Measurements from ENCODE around the gene EEF2K. TPM values are rescaled to one million over a fixed set of nuclear protein-coding genes. Genes with fewer than 3 reads are reported as not detected.

EEF2K gene
- total RNA-seq, 4 donors from 2014 or later, result 10.6 to 26.9 (median 16.2) TPM

DNA sequence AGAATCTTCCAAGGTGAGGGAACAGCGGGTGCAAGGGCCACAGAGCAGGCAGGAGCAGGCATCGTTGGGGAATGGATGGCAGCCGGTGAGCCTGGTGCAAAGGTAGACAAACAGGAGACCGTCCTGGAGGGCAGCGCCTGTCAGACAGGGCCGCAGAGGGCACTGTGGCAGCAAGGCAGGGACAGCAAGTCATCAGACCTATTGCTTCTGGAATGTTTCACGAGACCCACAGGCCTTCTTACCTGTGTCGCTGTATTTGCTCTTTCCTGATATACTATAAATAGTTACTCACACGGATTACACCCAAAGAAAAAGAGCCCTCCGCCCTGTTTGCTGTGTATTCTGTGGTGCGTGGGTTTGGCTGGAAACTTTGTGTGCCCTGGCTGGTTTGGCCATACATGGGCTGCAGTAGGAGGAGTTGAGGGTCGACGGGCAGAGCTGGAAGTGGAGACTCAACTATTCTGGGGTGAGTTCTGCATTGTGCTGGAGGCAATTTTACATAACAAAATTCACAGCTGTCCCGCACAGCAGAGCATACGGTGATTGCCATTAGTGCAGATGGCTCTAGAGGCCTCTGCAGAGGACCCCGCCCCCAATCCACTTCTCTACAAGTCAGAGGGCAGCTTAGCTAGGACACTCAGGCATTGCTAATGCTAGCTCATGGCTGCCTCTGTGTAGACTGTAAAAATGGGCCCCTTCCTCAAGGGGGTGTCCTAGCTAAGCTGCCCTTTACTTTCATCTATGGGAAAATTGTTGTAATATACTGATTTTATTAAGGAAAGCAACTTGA, 72.6 kb downstream of the EEF2K start:
- Histone ChIP-seq H3K27ac (no peak overlapping the region), H3K9me3 (no peaks in the 10 kb centered on the region), H3K4me3 (no peak overlapping the region), H3K36me3 (peaks cover 18 to 99% (median 40%) of the 10 kb centered on the region in 3 donors), H3K4me1 (peaks cover 0 to 1% (median 0%) of the 10 kb centered on the region in 3 donors), H3K27me3 (no peaks in the 10 kb centered on the region)
- TF ChIP-seq POLR2A (IDR thresholded peaks at IDR 0.05), result no peak
- TF ChIP-seq CTCF (IDR thresholded peaks at IDR 0.05), result no peak
- no peak for DNase-seq
- intact Hi-C loops (cut with DNase I), result no loop called here
- WGBS, 2 donors, result 89 to 90% methylated on average over 10 to 14 of the region's 16 CpGs

DNA sequence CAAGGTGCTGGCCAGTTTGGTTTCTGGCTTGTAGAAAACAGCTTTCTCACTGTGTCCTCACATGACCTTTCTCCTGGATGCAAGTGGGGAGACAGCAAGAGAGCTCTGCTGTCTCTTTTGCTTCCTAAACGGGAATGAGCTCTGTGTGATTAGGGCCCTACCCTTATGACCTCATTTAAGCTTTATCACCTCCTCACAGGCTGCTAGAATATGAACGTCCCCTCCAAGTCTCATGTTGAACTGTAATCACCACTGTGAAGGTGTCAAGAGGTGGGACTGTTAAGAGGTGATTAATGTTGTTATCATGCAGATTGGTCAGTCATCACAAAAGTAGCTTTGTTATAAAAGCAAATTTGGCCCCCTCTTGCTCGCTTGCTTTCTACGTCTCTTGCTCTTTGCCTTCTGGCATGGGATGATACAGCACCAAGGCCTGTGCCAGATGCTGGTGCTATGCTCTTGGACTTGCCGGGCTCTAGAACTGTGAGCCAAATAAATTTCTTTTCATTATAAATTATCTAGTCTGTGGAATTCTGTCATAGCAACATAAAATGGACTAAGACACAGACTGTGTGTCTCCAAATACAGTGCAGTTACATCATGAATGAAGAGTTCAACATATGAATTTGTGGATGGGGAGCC, 76.3 kb downstream of the EEF2K start:
- TF ChIP-seq CTCF (IDR thresholded peaks at IDR 0.05) (no peak), POLR2A (IDR thresholded peaks at IDR 0.05) (no peak)
- WGBS, 2 donors, result 84 to 88% methylated on average over 4 to 5 of the region's 5 CpGs
- no peak overlapping the region for H3K27ac ChIP-seq
- peaks cover 20 to 93% (median 42%) of the 10 kb centered on the region in 3 donors for H3K36me3 ChIP-seq
- intact Hi-C loops (cut with DNase I), result no loop called here
- no peaks in the 10 kb centered on the region for H3K27me3 ChIP-seq
- H3K4me3 ChIP-seq, result no peak overlapping the region
- peaks cover 0 to 12% (median 0%) of the 10 kb centered on the region in 3 donors for H3K4me1 ChIP-seq
- no peaks in the 10 kb centered on the region for H3K9me3 ChIP-seq
- DNase-seq, result no peak

DNA sequence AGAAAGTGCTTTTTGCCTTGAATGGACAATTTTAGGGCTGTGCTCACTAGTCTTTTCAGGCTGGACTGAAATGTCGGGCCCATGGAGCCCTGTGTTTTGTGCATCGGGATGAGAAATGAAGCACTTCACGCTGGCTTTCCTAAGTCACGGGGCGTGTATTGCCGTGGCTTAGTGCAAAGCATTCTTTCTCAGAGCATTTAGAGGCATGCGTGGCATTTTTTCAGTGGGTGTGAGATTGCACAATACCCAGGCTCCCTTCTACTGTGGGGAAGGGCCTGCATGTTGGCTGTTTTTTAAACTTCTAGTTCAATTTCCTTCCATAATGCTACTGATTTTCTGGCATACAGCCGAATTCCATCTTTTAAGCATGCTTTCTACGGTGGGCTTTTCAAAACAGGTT, 78.6 kb downstream of the EEF2K start:
- H3K27ac ChIP-seq, result peak overlapping the region in 1 of 4 donors; percentile 19
- H3K9me3 ChIP-seq, result no peaks in the 10 kb centered on the region
- intact Hi-C loops (cut with DNase I), result no loop called here
- TF ChIP-seq CTCF (IDR thresholded peaks at IDR 0.05) (no peak), POLR2A (IDR thresholded peaks at IDR 0.05) (no peak)
- no peaks in the 10 kb centered on the region for H3K27me3 ChIP-seq
- H3K4me1 ChIP-seq, result peaks cover 0 to 12% (median 0%) of the 10 kb centered on the region in 3 donors
- no peak overlapping the region for H3K4me3 ChIP-seq
- peaks cover 20 to 70% (median 37%) of the 10 kb centered on the region in 3 donors for H3K36me3 ChIP-seq
- 63 to 72% methylated on average over 9 of the region's 9 CpGs for WGBS, 2 donors
- no peak for DNase-seq

GRCh38 chr16:22285080-22285479, 79.0 kb downstream of the EEF2K start:
- WGBS, 2 donors, result 72 to 73% methylated on average over 6 of the region's 6 CpGs
- peak overlapping the region in 1 of 4 donors; percentile 19 for H3K27ac ChIP-seq

More at GRCh38 chr16:22285080-22285479, 79.0 kb downstream of the EEF2K start:
- peaks cover 0 to 12% (median 0%) of the 10 kb centered on the region in 3 donors for H3K4me1 ChIP-seq
- H3K9me3 ChIP-seq, result no peaks in the 10 kb centered on the region
- no peak for TF ChIP-seq CTCF (IDR thresholded peaks at IDR 0.05)
- TF ChIP-seq POLR2A (IDR thresholded peaks at IDR 0.05), result no peak
- H3K4me3 ChIP-seq, result no peak overlapping the region
- intact Hi-C loops (cut with DNase I), result no loop called here
- H3K36me3 ChIP-seq, result peaks cover 19 to 66% (median 32%) of the 10 kb centered on the region in 3 donors
- no peak for DNase-seq
- no peaks in the 10 kb centered on the region for H3K27me3 ChIP-seq
